Esophagus (tissue), 2 donors: ENCODE data around the gene MARK2. TPM values are rescaled to one million over a fixed set of nuclear protein-coding genes. Genes with fewer than 3 reads are reported as not detected.

Source experiments
- H3K27ac ChIP-seq, 2 donors: one replicate each; pipeline ENCODE4 v1.5.1; 2013; ENCODE audit warnings: low read depth in 2 of 2, mild to moderate bottlenecking in 2 of 2, inconsistent platforms in 1 of 2, low read length in 1 of 2, moderate library complexity in 1 of 2
- H3K27me3 ChIP-seq, 2 donors: one replicate each; pipeline ENCODE4 v1.6.1; 2013; ENCODE audit warnings: low read length in 2 of 2, control low read depth in 1 of 2, mild to moderate bottlenecking in 1 of 2; ENCODE audit not compliant: insufficient read depth in 2 of 2, control insufficient read depth in 1 of 2
- H3K36me3 ChIP-seq, 2 donors: one replicate each; pipeline ENCODE4 v1.6.1; 2013; ENCODE audit warnings: low read length in 1 of 2; ENCODE audit not compliant: control insufficient read depth in 2 of 2, insufficient read depth in 2 of 2
- H3K4me1 ChIP-seq, 2 donors: one replicate each; pipeline ENCODE4 v1.6.1; 2013; ENCODE audit warnings: low read length in 1 of 2; ENCODE audit not compliant: control insufficient read depth in 2 of 2, insufficient read depth in 2 of 2
- H3K4me3 ChIP-seq, 2 donors: one replicate each; pipeline ENCODE4 v1.5.1; 2013; ENCODE audit warnings: low read length in 2 of 2, mild to moderate bottlenecking in 2 of 2, low read depth in 1 of 2, moderate library complexity in 1 of 2
- H3K9me3 ChIP-seq, 2 donors: one replicate each; pipeline ENCODE4 v1.6.1; 2013; ENCODE audit warnings: mild to moderate bottlenecking in 2 of 2, low read depth in 1 of 2, low read length in 1 of 2, moderate library complexity in 1 of 2; ENCODE audit not compliant: control insufficient read depth in 2 of 2, insufficient read depth in 1 of 2
- WGBS, 2 donors: extraction: QIAGEN DNeasy Blood & Tissue Kit; methylation state at CpG; one replicate each; pipeline ENCODE4 v1.1.7; 2013; 5-methylcytosine and 5-hydroxymethylcytosine counted together
- polyA plus RNA-seq, 2 donors: library from polyadenylated mRNA; stranded (reverse); fragments of 200-250 nt; gene quantifications; one replicate each; pipeline ENCODE4 v1.2.3, GENCODE V29; 2013
- donor health status: healthy with polysubstance abuse.
- donor health status: Bipolar disorder and iron deficiency.

Gene MARK2
- polyA plus RNA-seq, 2 donors, result 29.5 to 29.9 TPM

GRCh38 chr11:63873311-63873710 is 34.4 kb downstream of the MARK2 start:
- Histone ChIP-seq H3K4me3 (no peak overlapping the region), H3K4me1 (peaks cover 19 to 44% of the 10 kb centered on the region in 2 donors), H3K36me3 (peaks cover 0 to 8% of the 10 kb centered on the region in 2 donors), H3K27me3 (no peaks in the 10 kb centered on the region), H3K9me3 (no peaks in the 10 kb centered on the region), H3K27ac (peak overlapping the region; percentile 70 to 85)
- 52 to 54% methylated on average over 5 of the region's 5 CpGs for WGBS, 2 donors

DNA sequence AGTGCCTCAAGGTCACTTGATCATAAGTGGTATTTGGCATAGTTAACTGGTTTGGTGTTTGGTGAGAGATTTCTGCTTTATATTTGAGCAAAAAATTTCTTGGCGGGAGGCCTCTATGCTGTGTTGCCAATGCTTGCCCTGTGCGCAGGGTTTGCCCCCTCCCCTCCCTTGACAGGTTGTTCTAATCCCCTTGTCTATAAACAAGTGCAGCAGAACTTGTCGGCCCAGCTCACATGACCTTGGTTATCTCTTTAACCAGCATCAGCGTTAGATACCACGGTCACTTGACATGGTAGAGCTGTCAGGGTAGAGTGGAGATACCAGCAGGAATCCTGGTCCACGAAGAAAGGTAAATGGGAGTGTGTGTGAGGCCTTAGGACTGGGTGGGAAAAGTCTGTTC is 35.6 kb downstream of the MARK2 start:
- no peaks in the 10 kb centered on the region for H3K9me3 ChIP-seq
- H3K27me3 ChIP-seq, result no peaks in the 10 kb centered on the region
- peaks cover 0 to 9% of the 10 kb centered on the region in 2 donors for H3K36me3 ChIP-seq
- H3K4me1 ChIP-seq, result peaks cover 16 to 40% of the 10 kb centered on the region in 2 donors
- H3K27ac ChIP-seq, result peak overlapping the region in 1 of 2 donors; percentile 33
- 47 to 48% methylated on average over 6 of the region's 6 CpGs for WGBS, 2 donors
- H3K4me3 ChIP-seq, result no peak overlapping the region

DNA sequence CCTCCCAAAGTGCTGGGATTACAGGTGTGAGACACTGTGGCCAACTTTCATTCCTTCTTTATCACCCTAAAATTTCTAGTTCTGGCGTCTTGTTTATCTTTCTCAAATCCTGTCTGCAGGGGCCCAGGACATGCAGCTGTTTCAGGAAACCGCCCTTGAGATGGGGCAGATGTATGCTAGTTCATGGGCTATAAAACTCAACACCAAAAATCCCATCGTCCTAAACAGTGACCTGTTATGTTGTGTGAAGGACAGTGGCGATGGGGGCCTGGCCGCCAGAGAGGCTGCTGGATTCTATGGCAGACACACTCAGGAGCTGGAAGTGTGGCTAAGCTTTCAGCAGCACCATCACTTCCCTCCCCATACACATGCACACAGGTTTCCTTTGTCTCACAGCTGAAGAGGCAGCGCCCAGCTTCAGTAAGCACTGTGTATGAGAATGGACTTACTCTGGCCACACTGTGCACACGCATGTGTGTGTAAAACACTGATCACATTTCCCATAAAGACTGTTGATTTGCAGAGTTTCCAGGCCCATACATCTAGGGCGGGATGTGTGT is 36.7 kb downstream of the MARK2 start:
- H3K4me1 ChIP-seq, result peaks cover 8 to 33% of the 10 kb centered on the region in 2 donors
- no peaks in the 10 kb centered on the region for H3K27me3 ChIP-seq
- H3K36me3 ChIP-seq, result peaks cover 0 to 9% of the 10 kb centered on the region in 2 donors
- WGBS, 2 donors, result 90 to 91% methylated on average over 8 of the region's 8 CpGs
- no peaks in the 10 kb centered on the region for H3K9me3 ChIP-seq
- H3K4me3 ChIP-seq, result no peak overlapping the region
- H3K27ac ChIP-seq, result no peak overlapping the region

GRCh38 chr11:63876616-63877015 is 37.7 kb downstream of the MARK2 start:
- Histone ChIP-seq H3K27ac (no peak overlapping the region), H3K4me3 (no peak overlapping the region), H3K27me3 (no peaks in the 10 kb centered on the region), H3K36me3 (peaks cover 0 to 9% of the 10 kb centered on the region in 2 donors), H3K4me1 (peaks cover 7 to 31% of the 10 kb centered on the region in 2 donors), H3K9me3 (no peaks in the 10 kb centered on the region)
- WGBS, 2 donors, result 89 to 94% methylated on average over 6 of the region's 6 CpGs

DNA sequence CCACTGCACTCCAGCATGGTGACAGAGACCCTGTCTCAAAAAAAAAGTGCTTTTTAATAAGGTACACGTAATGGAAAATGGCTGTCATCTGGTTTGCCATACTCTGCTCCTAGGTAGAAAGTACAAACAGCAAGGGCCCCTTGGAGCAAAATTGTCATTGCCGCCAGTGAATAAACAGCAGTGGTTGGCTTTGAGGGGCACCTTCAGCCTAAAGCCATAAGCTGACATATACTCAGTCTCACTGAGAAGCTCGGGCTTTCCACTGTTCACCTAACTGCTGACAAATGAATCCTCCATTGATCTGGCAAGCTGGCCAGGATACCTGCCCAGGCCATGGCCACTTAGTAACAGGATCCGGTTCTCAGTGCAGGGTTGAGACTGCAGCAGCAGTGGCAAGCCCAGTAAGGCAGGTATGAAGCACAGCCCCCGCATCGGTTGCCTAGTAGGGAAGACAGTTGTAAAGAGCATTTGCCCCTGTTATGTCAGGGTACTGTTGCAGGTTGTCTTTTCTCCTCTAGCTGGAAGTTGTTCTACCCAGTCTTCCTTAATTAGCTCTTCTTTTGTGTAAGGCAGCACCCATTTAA is 38.8 kb downstream of the MARK2 start:
- Histone ChIP-seq H3K27ac (no peak overlapping the region), H3K27me3 (no peaks in the 10 kb centered on the region), H3K9me3 (no peaks in the 10 kb centered on the region), H3K4me1 (peaks cover 2 to 22% of the 10 kb centered on the region in 2 donors), H3K36me3 (peaks cover 0 to 9% of the 10 kb centered on the region in 2 donors), H3K4me3 (no peak overlapping the region)
- whole genome bisulfite sequencing, 2 donors, result 86 to 89% methylated on average over 6 of the region's 6 CpGs

DNA sequence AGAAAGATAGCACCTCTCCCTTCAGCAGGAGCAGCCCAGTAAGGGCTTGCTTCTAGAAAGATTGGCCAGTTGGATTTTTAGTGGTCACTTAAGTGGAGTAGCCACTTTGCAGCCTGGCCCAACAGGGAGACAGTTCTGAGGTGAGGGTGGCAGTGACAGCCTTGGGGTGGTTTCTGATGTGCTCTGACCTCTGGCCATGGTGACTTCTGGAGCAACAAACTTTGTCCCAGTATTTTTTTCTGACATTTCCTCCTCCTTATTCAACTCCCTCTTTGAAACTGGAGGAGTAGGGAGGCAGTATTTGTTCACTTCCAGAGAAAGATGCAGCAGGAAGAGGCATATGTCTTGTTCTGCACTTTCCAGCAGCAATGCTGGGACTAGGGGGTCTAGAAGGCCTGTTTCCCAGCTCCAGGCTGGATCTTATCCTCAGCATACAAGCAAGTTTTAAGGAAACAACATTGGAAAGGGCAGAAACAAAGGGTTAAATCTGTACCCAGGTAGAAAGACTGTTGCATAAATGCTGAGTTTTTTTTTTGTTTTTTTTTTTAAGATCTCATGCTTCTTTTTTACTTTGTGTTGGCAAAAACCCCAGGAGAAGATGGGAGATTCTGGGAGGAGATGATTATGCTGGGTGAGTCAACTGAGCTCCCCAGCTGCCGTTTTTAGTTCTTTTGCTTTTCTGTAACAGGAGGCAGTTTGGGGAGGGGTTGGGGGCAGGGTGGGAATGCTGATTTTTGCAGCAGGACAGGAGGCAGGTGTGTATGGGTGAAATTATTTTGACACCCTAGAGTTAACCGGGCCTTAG is 40.9 kb downstream of the MARK2 start:
- peaks cover 0 to 6% of the 10 kb centered on the region in 2 donors for H3K36me3 ChIP-seq
- H3K27me3 ChIP-seq, result no peaks in the 10 kb centered on the region
- no peak overlapping the region for H3K4me3 ChIP-seq
- no peak overlapping the region for H3K27ac ChIP-seq
- H3K9me3 ChIP-seq, result no peaks in the 10 kb centered on the region
- 22 to 29% methylated on average over 2 of the region's 2 CpGs for WGBS, 2 donors
- H3K4me1 ChIP-seq, result peaks cover 0 to 12% of the 10 kb centered on the region in 2 donors

DNA sequence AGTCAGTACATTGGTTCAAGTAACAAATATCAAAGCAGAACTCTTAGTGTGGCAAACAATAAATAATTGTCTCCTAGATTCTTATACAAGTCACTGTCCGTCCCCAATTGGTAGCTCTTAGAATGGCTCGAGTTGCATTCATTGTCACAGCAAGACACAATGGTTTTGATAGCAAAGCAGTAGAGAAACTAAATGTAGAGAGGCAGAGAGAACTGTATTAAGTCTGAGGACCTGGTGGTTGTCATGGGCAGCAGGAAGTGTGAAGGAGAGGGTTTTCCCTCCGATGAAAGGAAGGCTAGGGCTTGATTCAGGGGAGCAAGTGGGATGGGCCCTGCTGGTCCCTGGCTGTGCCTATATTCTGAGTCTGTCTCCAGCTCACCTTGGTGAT is 41.5 kb downstream of the MARK2 start:
- Histone ChIP-seq H3K36me3 (peaks cover 0 to 6% of the 10 kb centered on the region in 2 donors), H3K4me1 (peaks cover 0 to 11% of the 10 kb centered on the region in 2 donors), H3K27ac (no peak overlapping the region), H3K27me3 (no peaks in the 10 kb centered on the region), H3K9me3 (no peaks in the 10 kb centered on the region), H3K4me3 (no peak overlapping the region)
- 34 to 37% methylated on average over 3 of the region's 3 CpGs for WGBS, 2 donors

GRCh38 chr11:63882555-63883242 is 43.8 kb downstream of the MARK2 start:
- H3K27me3 ChIP-seq, result no peaks in the 10 kb centered on the region
- peaks cover 0 to 2% of the 10 kb centered on the region in 2 donors for H3K36me3 ChIP-seq
- H3K4me1 ChIP-seq, result peaks cover 0 to 18% of the 10 kb centered on the region in 2 donors
- H3K27ac ChIP-seq, result no peak overlapping the region
- no peak overlapping the region for H3K4me3 ChIP-seq
- H3K9me3 ChIP-seq, result no peaks in the 10 kb centered on the region
- 55 to 66% methylated on average over 7 of the region's 7 CpGs for WGBS, 2 donors

GRCh38 chr11:63883791-63884190 is 44.9 kb downstream of the MARK2 start:
- Histone ChIP-seq H3K9me3 (no peaks in the 10 kb centered on the region), H3K27me3 (no peaks in the 10 kb centered on the region), H3K27ac (peak overlapping the region in 1 of 2 donors; percentile 24), H3K4me3 (no peak overlapping the region), H3K4me1 (peaks cover 2 to 26% of the 10 kb centered on the region in 2 donors), H3K36me3 (peaks cover 0 to 2% of the 10 kb centered on the region in 2 donors)
- 89% methylated on average over 6 of the region's 6 CpGs for WGBS, 2 donors
